DND-41 (cell line): ENCODE measurements around the gene PROSER3.

ENCODE experiments used
- CTCF ChIP-seq: IDR thresholded peaks from 2 replicates; pipeline ENCODE4 v1.5.1; 2012; ENCODE audit warnings: borderline replicate concordance, low read length, moderate library complexity, mild to moderate bottlenecking; ENCODE audit not compliant: poor library complexity, severe bottlenecking; ENCODE audit errors: extremely low read depth
- EZH2 ChIP-seq: IDR thresholded peaks from 3 replicates; pipeline ENCODE4 v1.6.1; 2012; ENCODE audit warnings: borderline replicate concordance, low read depth, mild to moderate bottlenecking, moderate library complexity, low read length, inconsistent platforms; ENCODE audit not compliant: severe bottlenecking

GRCh38 chr19:35740423-35741202 lies 17.4 kb upstream of the PROSER3 start:
- peak; percentile 34 for TF ChIP-seq CTCF
- TF ChIP-seq EZH2 = no peak
